DMS153 treated with DMSO at 0.1 percent for 48 hours (cell line): ENCODE measurements around the gene AMACR.
"Not testable (repeated sequence)": the region's sequence is repeated elsewhere in the genome, so short reads cannot be mapped to it uniquely, and the experiment has no call there.

Experiments used
- DNase-seq: peaks from one replicate; lab custom pipeline; 2025; ENCODE audit not compliant: unreplicated experiment; lab: John Stamatoyannopoulos, UW

AMACR gene

GRCh38 chr5:33973271-33973670, 34.6 kb downstream of the AMACR start:
- DNase-seq: no peak

- peak; percentile 25 for DNase-seq
Measured at GRCh38 chr5:33969572-33970452, 38.0 kb downstream of the AMACR start.

- DNase-seq: no peak
Measured at GRCh38 chr5:33968211-33969005, 39.4 kb downstream of the AMACR start.

- no peak for DNase-seq
Measured at GRCh38 chr5:33966805-33967204, 41.0 kb downstream of the AMACR start.

GRCh38 chr5:33964132-33964700, 43.6 kb downstream of the AMACR start:
- DNase-seq: no peak

GRCh38 chr5:33958176-33958575, 49.7 kb downstream of the AMACR start:
- DNase-seq: no peak

- no peak for DNase-seq
Measured at GRCh38 chr5:33957577-33958150, 50.2 kb downstream of the AMACR start.

- DNase-seq: not testable (repeated sequence)
Measured at GRCh38 chr5:33952175-33952574, 55.7 kb downstream of the AMACR start.

- peak; percentile 51 for DNase-seq
Measured at GRCh38 chr5:33944543-33945132, 63.2 kb downstream of the AMACR start.

GRCh38 chr5:33941090-33941489, 66.8 kb downstream of the AMACR start:
- no peak for DNase-seq

- DNase-seq: no peak
Measured at GRCh38 chr5:33939556-33940262, 68.1 kb downstream of the AMACR start.

GRCh38 chr5:33938881-33939280, 69.0 kb downstream of the AMACR start:
- DNase-seq: no peak

- no peak for DNase-seq
Measured at GRCh38 chr5:33938507-33938796, 69.4 kb downstream of the AMACR start.

GRCh38 chr5:33937707-33938506, 69.9 kb downstream of the AMACR start:
- no peak for DNase-seq

GRCh38 chr5:33937017-33937706, 70.7 kb downstream of the AMACR start:
- no peak for DNase-seq

GRCh38 chr5:33936381-33937016, 71.4 kb downstream of the AMACR start, which contains the start of gene RXFP3:
Gene RXFP3 (plus strand): TSS chr5:33936386. CDS start chr5:33936741, 355 bp downstream.
- DNase-seq: no peak
